Measurements from ENCODE around the gene RNF148.

Gene RNF148, protein sequence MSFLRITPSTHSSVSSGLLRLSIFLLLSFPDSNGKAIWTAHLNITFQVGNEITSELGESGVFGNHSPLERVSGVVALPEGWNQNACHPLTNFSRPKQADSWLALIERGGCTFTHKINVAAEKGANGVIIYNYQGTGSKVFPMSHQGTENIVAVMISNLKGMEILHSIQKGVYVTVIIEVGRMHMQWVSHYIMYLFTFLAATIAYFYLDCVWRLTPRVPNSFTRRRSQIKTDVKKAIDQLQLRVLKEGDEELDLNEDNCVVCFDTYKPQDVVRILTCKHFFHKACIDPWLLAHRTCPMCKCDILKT

DNA sequence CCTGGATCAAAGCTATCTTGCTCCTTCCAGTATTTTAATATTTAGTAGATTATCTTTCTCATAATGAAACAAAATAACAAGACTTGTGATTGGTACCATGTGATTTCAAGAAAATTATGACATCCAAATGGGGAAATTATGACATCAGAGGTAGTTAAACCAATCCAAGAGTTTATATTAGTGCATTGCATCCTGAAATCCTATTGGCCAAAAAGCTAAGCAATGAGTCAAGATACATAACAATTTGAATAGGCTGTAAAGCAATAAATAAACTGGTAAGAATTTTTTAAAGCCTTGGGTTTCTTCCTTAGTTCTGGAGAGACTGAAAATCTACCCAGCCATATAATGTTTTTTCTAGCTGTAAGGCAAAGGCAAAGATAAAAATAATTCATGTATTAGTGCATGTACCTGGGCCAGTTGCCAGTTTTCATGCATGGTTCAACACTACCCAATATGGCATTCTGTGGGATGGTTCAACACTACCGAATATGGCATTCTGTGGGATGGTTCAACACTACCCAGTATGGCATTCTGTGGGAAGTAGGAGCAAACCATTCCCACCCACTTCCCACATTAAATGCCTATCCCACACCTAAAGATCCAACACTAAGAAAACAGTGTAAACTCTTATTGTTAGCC lies at the start of gene RNF148:
Gene RNF148 (minus strand): TSS at position 51 of the 639 bp plus-strand sequence. CDS start 172 bp downstream, outside the sequence.
- DNase-seq (ENCODE audit: low read depth) = no peak

DNA sequence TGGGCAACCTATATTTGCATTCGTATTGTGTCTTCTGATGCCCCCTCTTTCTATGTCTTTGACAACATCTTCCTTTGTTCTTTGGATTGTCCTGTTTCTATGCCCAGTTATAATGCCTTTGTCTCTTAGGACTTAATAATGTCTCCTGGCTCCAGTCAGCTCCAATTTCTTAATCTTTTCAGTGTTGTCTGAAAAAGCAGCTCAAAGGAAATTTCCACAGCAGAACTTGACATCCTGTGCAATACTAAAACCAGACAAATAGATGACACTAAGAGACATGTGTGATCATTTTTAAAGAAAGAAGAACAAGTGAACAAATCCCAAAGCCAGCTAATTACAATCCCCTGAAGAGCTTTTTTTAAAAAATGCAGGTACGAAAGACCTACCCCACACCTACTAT lies 47.7 kb upstream of the RNF148 start:
- no peak for DNase-seq (ENCODE audit: low read depth)

DNA sequence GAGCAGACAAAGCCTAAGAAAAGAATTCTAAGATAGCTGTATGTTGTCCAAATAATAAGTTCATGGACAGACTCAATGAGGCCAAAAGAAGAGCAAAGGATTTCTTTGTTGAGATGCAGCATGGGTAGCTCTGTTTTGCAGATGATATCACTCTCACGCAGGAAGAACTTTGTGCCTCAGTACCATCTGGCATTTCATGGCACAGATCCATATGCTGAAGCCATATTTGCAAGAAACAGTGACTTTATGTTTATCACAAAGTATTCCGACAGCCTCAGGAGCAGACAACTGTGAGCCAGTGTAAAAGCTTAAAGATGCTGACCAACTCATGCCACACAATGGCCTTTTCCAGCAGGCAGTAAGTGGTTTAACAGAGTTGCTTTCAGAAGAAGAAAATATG lies 45.5 kb upstream of the RNF148 start:
- DNase-seq (ENCODE audit: low read depth) = no peak

DNA sequence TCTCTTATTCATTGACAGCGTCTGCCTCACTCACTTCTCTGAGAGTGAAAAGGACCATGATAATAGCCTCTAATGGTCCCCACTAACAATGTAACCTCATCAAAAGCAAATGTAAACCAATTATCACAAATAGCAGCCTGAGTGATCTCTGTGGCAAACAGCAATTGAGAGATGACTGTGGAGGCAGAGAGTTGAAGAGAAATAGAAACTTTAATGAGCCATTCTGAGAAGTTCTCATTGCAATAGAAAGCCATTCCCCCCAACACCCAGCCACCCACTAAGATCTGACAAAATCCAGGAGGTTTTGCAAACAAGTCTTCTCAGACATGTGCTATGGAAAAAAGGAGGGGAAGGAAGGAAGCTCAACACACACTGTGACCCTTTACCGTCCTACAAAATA lies 44.2 kb upstream of the RNF148 start:
- DNase-seq (ENCODE audit: low read depth) = no peak

DNA sequence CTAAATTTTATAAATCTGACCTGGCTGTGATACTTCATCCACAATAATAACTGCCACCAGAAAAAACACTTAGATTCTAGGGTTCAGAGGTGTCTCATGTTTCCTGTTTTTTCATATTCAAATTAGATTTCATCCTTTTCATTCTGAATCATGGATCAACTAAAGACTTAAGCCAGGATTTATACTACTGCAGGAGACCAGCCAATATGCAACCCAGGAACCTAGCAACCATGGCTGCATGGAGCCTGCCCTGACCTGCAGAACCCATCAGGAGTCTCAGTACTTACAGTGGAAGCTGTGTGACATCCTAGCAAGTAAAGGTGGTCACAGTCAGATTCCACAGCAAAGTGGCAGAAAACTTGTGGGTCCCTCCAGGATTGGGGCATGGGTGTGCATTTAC lies 40.5 kb upstream of the RNF148 start:
- DNase-seq (ENCODE audit: low read depth) = no peak

DNA sequence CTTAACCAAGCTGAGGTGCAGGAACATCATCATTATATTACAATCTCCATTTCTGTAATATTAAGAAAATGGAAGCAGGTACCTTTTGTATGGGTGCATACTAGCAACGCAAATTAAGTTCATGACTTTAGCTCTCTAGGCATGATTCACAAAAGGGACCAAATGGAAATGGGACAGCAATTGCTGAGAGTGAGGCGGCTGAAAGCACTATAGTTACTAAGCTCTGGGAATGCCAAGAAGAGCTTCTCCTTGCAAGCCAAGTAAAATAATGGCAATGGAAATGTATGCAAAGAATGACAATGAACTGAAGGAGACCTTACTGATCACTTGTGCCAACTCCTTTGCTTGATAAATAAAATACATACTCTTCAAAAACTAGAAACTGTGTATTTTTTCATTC lies 36.2 kb upstream of the RNF148 start:
- DNase-seq (ENCODE audit: low read depth) = no peak

DNA sequence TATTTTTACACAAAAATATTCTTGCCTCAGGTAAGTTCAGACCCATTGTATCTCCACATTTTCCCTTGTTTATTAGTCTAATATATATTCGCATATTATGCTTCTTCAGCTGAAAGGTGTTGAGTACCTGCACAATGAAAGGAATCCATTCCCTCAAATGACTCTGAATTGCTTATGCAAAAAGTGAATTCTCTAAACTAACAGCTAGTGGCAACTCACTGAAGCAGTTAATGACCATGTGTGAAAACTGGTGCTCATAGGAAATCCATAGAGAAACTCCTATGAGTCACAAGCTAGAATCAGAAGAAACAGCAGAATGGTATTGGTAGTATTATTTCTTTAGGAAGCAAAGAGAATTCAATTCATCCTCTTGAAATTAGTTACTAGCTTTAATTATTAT lies 33.5 kb upstream of the RNF148 start:
- no peak for DNase-seq (ENCODE audit: low read depth)

DNA sequence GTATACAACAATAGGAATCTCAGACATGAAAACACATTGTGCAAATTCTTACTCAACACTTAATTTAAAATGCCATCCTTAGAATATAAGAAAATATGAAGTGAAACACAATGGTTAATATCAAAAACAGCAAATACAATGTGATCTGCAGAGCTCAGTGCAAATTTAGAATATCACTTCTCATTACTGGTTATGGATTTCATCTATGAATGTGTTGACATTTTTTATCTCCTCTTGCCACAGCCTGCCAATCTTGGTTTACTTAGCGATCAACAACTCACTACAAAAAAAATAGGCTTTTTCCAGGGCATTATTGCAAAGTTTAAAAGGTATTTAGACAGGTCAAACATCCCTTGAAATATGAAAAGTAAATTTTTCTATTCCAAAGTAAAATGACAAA lies 25.0 kb upstream of the RNF148 start:
- no peak for DNase-seq (ENCODE audit: low read depth)

DNA sequence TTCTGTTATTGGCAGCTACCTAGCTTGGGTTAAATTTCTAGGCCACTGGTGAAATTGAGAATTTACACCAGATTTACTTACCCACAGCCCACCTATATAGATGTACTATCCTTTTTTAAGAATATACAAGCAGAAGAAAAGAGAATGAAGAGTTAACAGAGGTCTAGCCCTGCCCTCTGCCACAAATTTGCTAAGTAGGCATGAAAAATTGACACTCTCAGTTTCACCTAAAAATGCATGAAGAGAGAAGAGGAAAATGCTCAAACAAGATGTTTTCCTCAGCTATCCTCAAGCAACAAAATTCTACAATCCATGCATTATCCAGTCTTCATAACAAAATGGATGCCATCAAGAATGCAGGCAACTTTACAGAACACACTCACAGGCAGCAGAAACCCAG lies 24.6 kb upstream of the RNF148 start:
- DNase-seq (ENCODE audit: low read depth) = no peak

DNA sequence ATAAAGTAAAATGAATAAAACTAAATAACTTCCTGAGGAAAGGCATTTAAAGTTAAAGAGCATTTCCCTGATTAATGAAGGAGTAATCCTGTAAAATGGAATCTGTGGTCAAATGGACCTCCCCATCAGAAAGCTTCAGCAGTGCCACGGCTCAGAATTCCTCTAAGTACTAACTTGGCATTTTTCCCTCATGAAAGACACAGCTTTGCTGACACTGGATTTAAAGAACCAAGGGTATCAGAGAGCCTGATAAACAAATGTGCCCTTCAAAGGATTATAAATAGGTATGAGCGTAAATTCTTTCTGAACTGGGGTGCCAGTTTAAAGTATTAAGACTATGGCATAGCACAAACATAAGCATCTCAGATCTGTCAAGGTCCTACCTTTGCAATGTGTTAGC lies 24.2 kb upstream of the RNF148 start:
- no peak for DNase-seq (ENCODE audit: low read depth)

DNA sequence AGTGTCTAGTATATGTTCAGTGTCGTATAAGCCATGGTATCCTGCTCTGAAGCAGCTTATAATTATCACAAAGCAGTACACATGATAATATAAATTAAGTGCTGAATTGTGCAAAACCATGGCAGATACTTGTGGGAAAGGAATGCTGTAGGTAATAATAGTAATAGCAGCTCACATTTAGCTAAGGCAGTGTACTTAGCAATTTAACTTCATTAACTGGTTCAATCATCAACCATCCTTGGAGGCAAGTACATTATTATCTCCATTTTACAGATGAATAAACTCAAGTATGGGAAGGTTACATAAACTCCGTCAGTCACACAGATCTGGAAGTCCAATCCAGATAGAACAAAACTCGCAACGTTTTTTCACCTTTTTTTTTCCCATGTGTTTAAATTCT lies 21.6 kb upstream of the RNF148 start:
- no peak for DNase-seq (ENCODE audit: low read depth)

DNA sequence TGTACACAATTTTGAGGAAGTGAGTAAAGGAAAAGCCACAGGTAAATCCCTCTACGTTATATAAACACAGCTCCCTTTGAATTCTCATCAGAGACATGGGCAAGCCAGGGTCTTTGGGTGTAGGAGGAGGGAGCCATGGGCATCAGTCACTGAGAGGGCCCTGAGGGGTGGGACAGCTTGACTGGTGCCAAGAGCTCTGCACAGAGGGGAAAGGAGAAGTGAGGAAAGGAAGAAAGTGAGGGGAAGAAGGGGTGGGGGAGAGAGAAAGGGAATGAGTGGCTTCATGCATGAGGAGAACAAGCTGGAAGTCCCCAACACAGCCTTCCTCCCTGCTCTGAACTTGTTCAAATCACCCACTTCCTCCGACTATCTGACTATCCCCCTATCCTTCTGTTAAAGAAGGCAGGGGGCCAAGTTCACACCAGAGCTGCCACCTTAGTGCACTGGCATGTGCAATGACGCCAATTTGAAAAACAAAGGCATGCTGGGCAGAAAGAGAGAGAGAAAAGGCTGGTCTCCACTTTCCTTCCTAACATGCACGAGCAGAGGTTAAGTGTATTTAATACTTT lies 16.4 kb upstream of the RNF148 start:
- DNase-seq (ENCODE audit: low read depth) = no peak

DNA sequence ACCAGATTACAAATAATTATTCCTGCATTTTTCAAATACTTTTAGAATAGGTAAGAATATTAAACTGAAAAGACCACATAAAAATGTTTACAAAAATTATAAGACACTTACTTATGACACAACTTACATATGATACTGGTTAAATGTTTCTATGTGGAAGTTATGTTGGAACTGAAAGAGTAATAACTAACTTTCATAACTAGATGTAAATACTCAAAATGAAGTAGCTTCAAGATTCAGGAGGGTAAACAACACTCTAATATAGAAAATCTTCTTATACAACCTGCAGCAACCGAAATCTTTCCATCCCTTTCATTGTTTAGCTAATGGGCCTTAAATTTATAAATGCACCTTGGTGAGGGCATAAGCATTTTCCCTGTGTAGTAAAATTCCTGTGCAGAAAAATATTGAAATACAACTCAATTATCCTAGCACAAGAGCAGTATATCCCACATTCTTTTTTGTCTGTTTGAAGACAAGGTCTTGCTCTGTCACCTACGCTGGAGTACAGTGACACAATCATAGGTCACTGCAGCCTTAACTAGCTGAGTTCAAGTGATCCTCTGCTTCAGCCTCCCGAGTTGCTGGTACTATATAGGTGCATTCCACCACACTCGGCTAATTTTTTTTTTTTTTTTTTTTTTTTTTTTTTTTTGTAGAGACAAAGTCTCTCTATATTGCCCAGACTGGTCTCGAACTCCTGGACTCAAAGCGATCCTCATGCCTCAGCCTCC lies 14.8 kb upstream of the RNF148 start:
- DNase-seq (ENCODE audit: low read depth) = no peak

DNA sequence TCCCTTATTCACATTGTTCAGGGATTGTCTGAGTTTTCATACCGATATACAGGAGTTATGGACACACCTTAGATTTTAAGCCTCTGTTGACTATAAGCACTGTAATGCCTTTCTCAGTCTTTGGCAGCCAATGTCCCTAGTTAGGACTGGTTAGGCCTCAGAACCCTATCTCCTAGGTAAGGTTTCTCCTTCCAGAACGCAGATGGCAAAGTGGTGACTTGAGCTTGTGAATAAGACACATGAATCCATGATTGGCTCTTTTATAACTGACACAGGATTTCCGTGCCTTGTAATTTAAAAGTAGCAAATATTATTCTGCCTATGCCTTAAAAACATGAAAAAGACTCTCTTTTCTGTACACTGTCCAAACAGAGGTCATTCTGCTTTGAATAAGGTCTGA lies 12.5 kb upstream of the RNF148 start:
- no peak for DNase-seq (ENCODE audit: low read depth)

DNA sequence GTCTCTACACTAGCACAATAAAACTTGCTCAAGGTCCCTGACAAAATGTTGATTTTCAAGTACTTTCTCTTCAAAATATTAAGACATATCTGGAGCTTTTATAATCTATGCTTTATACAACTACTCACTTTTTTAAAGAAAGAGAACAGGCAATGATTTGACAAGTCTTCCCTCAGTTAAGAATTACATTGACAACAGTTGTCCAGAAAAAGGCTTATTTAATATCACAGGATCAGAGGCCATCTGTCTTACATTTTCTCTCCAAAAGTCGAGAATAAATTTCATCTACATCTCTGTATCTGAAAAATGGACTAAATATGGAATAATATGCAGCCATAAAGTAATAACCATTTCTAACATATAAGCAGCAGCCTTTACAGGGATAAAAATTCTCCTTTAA lies 8.2 kb upstream of the RNF148 start:
- DNase-seq (ENCODE audit: low read depth) = no peak

DNA sequence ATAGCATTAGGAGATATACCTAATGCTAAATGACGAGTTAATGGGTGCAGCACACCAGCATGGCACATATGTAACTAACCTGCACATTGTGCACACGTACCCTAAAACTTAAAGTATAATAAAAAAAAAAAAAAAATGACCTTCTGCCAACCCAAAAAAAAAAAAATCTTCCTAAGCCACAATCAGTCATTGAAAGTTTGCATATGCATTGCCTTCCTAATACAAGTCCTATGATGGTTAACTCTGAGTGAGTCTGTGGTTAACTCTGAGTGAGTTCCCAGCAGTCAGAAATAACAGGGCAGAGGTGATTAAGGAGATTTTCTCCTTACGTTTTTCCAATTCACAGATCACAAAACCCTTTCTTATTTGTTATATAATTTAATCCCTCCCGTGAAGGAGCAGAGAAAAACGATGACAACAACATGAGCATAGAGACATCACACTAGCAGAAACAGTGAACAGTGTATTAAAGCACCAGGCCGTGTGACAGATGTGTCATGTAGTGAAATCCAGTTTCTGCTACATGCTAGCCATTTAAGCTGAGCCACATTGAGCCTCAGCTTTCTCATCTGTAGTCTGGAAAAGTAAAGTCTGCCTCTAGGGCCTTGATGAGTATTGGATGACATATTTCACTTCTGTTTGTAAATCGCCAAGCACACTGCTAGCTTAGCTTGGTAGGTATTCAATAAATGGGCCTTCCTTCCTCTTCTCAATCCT lies 7.4 kb upstream of the RNF148 start:
- DNase-seq (ENCODE audit: low read depth) = no peak

DNA sequence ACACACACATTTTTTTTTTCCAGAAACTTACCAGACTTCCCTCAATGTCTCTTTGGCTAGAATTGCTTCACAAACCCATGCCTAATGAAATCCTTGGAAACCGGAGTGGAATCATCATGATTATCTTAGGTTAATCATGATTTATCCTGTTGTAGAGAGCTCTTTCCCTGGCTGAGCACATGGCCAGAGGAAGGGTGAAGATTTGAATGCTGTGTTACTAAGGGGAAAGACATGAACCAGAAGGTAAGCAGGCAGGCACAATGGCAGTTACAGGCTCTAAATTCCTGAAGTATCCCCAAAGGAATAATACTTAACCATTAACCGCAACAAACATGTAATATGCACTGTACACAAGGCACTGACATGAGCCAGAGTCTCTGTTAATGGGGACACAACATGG lies 4.1 kb upstream of the RNF148 start:
- DNase-seq (ENCODE audit: low read depth) = no peak

DNA sequence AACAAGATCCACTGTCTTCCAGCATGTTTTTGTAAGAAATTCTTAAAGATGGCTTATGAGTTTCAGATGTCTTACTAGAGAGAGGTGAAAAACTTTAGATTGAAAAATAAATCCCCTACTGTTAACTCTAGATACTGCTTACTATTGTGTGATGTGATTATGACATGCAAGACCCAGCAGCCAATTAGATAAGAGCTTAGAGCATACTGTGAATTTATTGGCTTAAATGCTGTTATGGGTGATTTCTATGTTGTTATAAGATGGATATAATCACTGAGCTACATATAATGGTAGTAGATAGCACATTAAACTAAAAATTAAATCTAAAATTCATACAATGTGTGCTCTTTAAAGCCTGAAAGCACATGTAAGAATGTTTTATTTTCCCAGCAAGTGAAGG lies 3.7 kb downstream of the RNF148 start, which contains the start of gene RNF133:
Gene RNF133 (minus strand): TSS at position 101 of the 400 bp plus-strand sequence. CDS start 199 bp downstream, outside the sequence.
- no peak for DNase-seq (ENCODE audit: low read depth)

DNA sequence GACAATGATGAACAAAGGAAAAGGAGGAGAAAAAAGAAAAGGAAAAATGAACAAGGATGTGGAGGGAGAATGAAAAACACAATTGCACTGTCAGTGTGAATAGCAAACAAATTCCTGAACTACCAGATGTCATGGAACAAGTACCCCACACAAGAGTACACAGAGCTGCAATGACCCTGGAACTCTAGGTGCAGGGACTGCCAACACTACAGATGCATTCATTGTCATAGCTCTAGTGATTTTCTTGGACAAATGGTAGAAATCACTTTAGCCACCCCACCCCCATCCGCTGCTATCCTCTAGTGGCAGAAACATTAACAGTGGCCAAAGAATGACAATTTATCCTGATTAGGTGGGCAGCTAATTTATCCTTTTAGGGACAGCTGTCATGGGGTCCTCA lies 6.9 kb downstream of the RNF148 start:
- DNase-seq (ENCODE audit: low read depth) = no peak

DNA sequence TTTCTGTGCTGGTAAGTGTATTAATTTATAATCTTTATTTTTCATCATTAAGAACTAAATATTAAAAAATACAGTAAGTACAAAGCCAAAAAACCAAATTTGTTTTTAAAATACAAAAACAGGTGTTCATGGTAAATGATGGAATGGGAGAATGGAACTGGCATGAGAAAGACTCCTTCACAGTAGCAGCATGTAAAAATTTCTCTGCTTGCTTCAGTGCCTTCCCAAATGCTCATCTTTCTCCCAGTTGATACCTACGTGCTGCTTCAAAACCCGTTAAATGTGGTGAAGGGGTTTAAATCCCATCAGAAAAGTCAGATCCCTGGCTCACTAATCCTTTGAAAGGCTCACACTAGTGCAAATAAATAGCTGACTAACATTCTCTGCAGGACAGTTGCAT lies 8.0 kb downstream of the RNF148 start:
- DNase-seq (ENCODE audit: low read depth) = no peak

DNA sequence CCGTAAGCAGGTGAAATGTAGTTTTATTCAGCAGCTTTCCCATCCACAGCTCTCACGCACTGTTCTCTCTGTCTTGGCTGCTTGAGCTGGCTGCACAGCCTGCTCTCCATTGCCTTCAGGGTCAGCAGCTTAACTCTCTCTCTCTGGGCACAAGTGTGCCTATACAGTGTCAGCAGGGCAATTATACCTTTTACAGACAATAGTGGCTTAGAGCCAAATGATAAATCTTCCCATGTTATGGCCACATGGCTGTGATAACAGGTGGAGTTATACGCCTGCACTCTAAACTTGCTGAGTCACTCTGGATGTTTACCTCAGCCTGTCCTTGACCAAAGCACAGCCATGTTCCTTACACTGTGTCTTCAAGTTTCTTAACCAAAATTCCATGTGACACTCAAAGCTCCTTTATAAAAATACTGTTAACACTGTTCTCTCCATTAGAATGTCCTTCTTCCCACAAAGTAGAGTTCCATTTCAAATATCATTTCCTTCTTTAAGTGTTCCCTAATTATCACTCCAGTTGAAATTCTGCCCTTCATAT lies 9.9 kb downstream of the RNF148 start:
- DNase-seq (ENCODE audit: low read depth) = no peak
